ENCODE results near the gene NID2. TPM values are rescaled to one million over a fixed set of nuclear protein-coding genes. Genes with fewer than 3 reads are reported as not detected.

The NID2 gene
- total and polyA plus RNA-seq, 10 donors: 0.33 to 10.8 (median 3.4) TPM

DNA sequence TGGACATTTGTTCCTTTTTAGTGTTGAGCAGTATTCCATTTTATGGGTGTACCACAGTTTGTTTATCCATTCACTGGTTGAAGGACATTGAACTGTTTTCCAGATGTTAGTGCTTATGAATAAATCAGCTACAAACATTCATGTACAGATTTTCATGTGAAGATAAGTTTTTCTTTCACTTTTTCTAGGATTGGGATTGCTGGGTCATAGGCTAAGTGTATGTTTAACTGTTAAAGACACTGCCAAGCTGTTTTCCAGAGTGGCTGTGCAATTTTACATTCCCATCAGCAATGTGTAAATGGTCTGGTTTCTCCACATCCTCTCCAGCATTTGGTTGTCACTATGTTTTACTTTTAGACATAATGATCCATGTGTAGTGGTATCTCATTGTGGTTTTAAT, 14.0 kb upstream of the NID2 start:
- no peak overlapping the region for H3K4me3 ChIP-seq
- TF ChIP-seq POLR2AphosphoS5 (IDR thresholded peaks at IDR 0.05) (no peak), POLR2A (IDR thresholded peaks at IDR 0.05) (no peak)
- TF ChIP-seq, protein P1, sequence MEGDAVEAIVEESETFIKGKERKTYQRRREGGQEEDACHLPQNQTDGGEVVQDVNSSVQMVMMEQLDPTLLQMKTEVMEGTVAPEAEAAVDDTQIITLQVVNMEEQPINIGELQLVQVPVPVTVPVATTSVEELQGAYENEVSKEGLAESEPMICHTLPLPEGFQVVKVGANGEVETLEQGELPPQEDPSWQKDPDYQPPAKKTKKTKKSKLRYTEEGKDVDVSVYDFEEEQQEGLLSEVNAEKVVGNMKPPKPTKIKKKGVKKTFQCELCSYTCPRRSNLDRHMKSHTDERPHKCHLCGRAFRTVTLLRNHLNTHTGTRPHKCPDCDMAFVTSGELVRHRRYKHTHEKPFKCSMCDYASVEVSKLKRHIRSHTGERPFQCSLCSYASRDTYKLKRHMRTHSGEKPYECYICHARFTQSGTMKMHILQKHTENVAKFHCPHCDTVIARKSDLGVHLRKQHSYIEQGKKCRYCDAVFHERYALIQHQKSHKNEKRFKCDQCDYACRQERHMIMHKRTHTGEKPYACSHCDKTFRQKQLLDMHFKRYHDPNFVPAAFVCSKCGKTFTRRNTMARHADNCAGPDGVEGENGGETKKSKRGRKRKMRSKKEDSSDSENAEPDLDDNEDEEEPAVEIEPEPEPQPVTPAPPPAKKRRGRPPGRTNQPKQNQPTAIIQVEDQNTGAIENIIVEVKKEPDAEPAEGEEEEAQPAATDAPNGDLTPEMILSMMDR (IDR thresholded peaks at IDR 0.05 in 8 of 11, conservative IDR thresholded peaks at IDR 0.05 in 3 of 11): no peak
- no peaks in the 10 kb centered on the region for H3K4me1 ChIP-seq
- intact Hi-C loops (cut with DNase I; ENCODE audit: low total_unique reads): no loop called here
- peaks cover 0 to 14% (median 7%) of the 10 kb centered on the region in 8 donors for H3K9me3 ChIP-seq
- DNase-seq: no peak
- H3K36me3 ChIP-seq: no peaks in the 10 kb centered on the region
- no peaks in the 10 kb centered on the region for H3K27me3 ChIP-seq (replicated peaks in 1 of 7)
- no peak overlapping the region for H3K27ac ChIP-seq

DNA sequence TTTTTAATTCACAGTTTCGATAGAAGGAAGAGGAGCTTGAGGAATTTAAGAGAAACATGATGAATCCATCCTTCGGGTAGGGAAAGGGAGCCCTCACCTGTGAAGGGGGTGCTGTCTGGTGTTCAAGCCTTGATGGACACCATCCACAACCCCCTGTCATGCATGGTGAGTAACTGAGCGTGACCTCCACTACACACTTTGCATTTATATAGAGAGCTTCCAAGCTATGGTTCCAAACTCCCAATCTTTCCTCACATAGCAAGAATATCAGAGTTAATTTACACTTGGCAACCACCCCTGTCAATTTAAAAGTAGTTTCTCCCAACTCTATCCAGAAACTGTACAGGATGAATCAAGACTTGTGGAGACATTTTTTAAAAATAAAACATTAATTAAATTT, 13.1 kb upstream of the NID2 start:
- 78 to 94% (median 89%) methylated on average over 3 of the region's 3 CpGs for WGBS, 5 donors
- H3K27ac ChIP-seq: no peak overlapping the region
- intact Hi-C loops (cut with DNase I; ENCODE audit: low total_unique reads): no loop called here

DNA sequence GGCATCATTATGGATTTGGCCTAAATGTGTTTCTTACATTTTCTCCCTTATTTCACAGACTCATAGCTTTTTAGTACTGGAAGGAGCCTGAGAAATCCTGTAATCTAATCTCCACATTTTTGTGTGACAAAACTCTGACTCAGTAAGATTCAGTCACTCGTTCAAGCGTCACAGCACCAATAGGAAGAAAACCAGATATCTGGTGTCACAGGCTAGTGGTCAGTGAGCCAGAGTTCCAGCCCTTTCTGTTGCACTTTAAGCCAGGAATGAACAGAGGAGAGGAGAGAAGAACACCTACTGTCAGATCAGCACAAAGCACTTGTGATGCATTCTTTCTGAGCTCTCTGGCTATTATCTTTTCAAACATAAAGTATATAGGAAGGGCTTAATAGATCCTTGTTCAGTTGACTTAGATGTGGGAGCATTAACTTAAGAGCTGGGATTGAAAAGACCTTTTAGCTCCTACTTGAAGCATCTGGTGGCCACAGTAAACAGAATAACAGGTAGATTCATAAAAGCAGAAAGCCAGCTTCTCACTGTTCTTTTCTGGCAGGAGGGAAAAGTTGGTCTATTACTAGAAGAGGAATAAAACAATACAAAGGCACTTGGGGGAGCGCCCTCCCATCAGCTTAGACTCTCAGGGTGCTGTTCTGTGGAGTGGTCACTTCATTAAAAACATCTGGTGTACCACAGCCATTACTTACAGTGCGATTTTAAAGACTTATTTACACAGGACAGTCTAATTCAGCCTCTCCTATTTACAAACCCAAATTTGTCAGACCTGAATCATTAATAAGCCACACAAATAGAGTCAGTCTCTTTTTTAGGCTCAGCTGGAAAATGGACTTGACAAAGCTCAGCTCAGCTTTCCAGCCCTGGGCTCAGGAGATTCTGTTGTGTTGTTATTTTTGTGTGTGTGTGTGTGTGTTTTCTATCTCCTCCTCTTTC, 12.2 kb upstream of the NID2 start:
- WGBS, 5 donors: 82 to 91% (median 85%) methylated on average over 4 of the region's 4 CpGs
- H3K27ac ChIP-seq: no peak overlapping the region
- H3K4me1 ChIP-seq: no peaks in the 10 kb centered on the region
- H3K9me3 ChIP-seq: peaks cover 0 to 14% (median 7%) of the 10 kb centered on the region in 8 donors
- no peaks in the 10 kb centered on the region for H3K27me3 ChIP-seq (replicated peaks in 1 of 7)
- H3K36me3 ChIP-seq: no peaks in the 10 kb centered on the region
- no peak for DNase-seq
- intact Hi-C loops (cut with DNase I; ENCODE audit: low total_unique reads): no loop called here
- no peak overlapping the region for H3K4me3 ChIP-seq
- TF ChIP-seq POLR2A (IDR thresholded peaks at IDR 0.05): no peak
- TF ChIP-seq POLR2AphosphoS5 (IDR thresholded peaks at IDR 0.05): no peak
- TF ChIP-seq, protein P1 (IDR thresholded peaks at IDR 0.05 in 8 of 11, conservative IDR thresholded peaks at IDR 0.05 in 3 of 11): no peak

More for the DNA sequence above, 13.1 kb upstream of the NID2 start:
- TF ChIP-seq, protein P1 (IDR thresholded peaks at IDR 0.05 in 8 of 11, conservative IDR thresholded peaks at IDR 0.05 in 3 of 11): no peak
- no peak for TF ChIP-seq POLR2A (IDR thresholded peaks at IDR 0.05)
- TF ChIP-seq POLR2AphosphoS5 (IDR thresholded peaks at IDR 0.05): no peak
- Histone ChIP-seq H3K36me3 (no peaks in the 10 kb centered on the region), H3K27me3 (replicated peaks in 1 of 7) (no peaks in the 10 kb centered on the region), H3K9me3 (peaks cover 0 to 14% (median 7%) of the 10 kb centered on the region in 8 donors), H3K4me1 (no peaks in the 10 kb centered on the region), H3K4me3 (no peak overlapping the region)
- DNase-seq: no peak

DNA sequence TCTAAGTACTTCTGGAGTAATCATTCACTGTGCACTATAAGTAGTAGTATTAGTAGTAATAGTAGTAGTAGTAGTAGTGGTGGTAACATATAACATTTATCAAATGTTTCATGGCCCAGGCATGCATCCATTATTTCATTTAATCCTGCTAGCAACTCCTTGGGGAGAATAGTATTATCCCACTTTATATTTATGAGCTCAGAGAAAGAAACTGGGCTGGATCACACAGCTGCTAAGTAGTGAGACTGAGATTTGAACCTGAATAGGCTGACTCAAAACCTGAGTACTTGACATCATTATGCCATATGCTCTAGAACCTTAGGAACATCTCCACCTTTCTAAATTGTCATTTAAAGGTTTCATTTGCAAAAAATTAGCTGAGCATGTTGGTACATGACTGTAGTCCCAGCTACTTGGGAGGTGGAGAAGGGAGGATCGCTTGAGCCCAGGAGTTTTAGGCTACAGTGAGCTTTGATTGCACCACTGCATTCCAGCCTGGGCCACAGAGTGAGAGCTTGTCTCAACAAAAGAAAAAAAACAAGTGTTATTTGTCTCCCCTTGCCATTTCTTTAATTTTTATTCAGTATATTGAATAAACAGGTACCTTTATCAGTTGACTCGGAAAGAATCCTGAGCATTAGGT, 11.4 kb upstream of the NID2 start:
- peaks cover 0 to 14% (median 7%) of the 10 kb centered on the region in 8 donors for H3K9me3 ChIP-seq
- H3K27me3 ChIP-seq (replicated peaks in 1 of 7): peaks cover 0 to 6% (median 0%) of the 10 kb centered on the region in 7 donors
- H3K27ac ChIP-seq: no peak overlapping the region
- no peaks in the 10 kb centered on the region for H3K4me1 ChIP-seq
- intact Hi-C loops (cut with DNase I; ENCODE audit: low total_unique reads): no loop called here
- 88 to 96% (median 94%) methylated on average over 2 of the region's 2 CpGs for WGBS, 5 donors
- no peaks in the 10 kb centered on the region for H3K36me3 ChIP-seq
- no peak for DNase-seq
- TF ChIP-seq, protein P1 (IDR thresholded peaks at IDR 0.05 in 8 of 11, conservative IDR thresholded peaks at IDR 0.05 in 3 of 11): no peak
- TF ChIP-seq POLR2AphosphoS5 (IDR thresholded peaks at IDR 0.05) (no peak), POLR2A (IDR thresholded peaks at IDR 0.05) (no peak)
- H3K4me3 ChIP-seq: no peak overlapping the region

Data from spleen (tissue), 11 donors.